Measurements from ENCODE around the gene CAPN1.

GRCh38 chr11:65165410-65166317, 16.1 kb upstream of the CAPN1 start:
- no peak for TF ChIP-seq EZH2 (optimal IDR thresholded peaks at IDR 0.05; ENCODE audit: low read depth, low read length)
- no peak for TF ChIP-seq CTCF (IDR thresholded peaks at IDR 0.05; ENCODE audit: low read length)
- no peak for TF ChIP-seq EZH2phosphoT487 (IDR thresholded peaks at IDR 0.05; ENCODE audit: low read length)

Measured in MM.1S (cell line).